Fibroblast of skin of right quadriceps (primary cell): ENCODE results near the gene FIGN.

Experiments
- DNase-seq: peaks from one replicate; pipeline ENCODE4 v3.0.0-alpha.2; 2013

Gene FIGN

DNA sequence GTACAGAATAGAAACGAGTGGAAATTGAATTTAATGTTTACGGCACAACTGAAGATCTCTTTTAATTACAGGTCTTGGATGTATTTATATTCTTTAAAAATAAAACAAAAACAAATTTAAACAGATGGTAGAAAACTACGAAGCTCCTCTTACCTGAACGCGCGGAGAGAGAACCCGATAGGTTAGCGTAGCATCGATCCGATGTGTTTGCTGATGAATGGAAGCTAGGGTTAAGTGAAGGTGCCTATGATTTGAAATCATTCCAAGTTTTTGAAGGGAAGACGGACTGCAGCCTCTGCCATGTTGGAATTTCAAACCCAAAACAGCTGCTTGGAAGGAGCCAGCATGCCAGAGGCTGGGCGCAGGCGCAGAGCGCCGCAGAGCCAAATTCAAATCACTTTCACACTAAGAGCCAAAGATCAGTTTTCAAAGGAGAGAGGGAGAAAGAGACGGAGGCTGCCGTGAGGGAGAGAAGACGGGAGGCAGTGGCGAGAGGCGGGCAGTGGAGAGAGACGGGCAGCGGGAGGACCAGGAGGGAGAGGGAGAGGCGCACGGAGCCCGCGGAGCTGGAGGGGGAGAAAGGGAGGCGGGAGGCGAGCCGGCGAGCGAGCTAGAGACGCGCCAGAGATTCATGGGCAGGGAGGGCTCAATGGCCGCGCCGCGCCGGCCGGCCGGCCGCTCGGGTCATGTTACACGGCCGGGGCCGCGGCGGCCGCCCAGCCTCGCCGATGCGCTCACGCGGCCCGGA lies at the start of gene FIGN:
Gene FIGN, minus strand, starts transcription at position 324 of the 748 bp plus-strand sequence. CDS start 1,081 bp downstream, outside the sequence.
- peak; percentile 82 for DNase-seq

- DNase-seq = no peak
Observed at GRCh38 chr2:163785162-163785561, 49.4 kb upstream of the FIGN start.

DNA sequence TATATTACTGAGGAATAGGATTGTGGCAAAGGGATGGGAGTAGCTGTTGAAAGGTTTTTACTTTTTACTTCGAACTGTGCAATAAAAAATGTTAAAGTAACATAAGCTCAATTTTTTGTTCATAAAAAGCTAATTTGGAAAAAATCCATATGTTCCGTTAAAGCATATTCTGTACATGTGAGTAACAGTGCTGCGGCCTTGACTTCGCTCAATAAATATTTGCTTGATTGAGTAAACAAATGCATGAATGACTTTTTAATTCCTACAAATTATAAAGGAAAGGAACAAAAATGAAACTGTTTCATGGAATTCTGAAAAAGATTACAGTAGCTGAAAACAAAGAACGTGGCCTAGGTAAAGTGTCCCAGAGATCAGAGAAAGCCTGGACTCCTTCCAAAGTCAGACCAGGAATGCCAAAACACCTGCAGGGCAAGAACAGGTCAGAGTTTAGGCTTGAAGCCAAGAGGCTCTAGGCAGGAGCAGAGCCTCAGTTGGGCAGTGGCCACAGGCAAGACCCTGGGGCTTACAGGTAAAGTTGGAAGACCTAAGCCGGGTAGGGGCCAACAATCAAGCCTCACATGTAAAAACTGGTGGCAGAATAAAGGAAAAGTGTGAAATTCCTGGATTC lies 44.3 kb upstream of the FIGN start:
- no peak for DNase-seq

GRCh38 chr2:163778045-163778781 lies 42.4 kb upstream of the FIGN start:
- DNase-seq = peak; percentile 96

GRCh38 chr2:163775304-163775703 lies 39.5 kb upstream of the FIGN start:
- peak; percentile 61 for DNase-seq

GRCh38 chr2:163774862-163775261 lies 39.1 kb upstream of the FIGN start:
- peak; percentile 83 for DNase-seq

DNA sequence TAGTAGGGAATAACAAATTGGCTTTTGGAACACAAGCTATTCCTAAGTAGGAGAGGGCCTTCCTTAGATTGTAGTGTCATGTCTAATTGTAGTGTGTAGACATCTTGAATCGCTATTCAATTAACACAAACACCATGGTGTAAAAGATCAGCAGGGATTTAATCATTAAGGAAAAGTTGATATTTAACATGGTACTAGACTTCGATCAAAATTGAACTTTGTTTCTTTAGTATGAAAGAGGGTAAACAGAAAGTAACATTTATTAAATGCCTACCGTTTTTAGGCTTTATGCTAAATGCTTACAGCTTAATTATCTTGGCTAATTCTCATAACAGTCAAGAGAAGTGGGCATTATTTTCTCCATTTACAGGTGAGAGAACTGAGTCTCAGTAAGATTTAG lies 37.5 kb upstream of the FIGN start:
- no peak for DNase-seq

DNA sequence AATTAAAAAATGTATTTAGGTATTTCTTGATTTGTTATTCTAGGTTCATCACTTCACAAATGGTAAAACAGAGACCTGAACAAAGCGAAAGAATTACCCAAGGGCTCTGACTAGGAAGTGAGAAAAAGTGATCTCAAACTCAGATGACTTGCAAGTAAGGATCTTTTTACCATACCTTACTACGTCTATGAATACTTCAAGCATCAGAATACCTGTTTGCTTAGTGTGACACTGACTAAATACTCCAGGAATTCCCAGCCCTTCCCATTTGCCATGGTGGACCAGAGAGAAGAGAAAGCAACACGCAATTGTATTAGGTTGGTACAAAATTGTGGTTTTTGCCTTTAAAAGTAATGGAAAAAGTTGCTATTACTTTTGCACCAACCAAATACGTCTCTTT lies 35.8 kb upstream of the FIGN start:
- DNase-seq = no peak

- DNase-seq = no peak
Observed at GRCh38 chr2:163768881-163769695, 33.3 kb upstream of the FIGN start.

- DNase-seq = no peak
Observed at GRCh38 chr2:163767097-163767496, 31.3 kb upstream of the FIGN start.

- no peak for DNase-seq
Observed at GRCh38 chr2:163764566-163764965, 28.8 kb upstream of the FIGN start.

DNA sequence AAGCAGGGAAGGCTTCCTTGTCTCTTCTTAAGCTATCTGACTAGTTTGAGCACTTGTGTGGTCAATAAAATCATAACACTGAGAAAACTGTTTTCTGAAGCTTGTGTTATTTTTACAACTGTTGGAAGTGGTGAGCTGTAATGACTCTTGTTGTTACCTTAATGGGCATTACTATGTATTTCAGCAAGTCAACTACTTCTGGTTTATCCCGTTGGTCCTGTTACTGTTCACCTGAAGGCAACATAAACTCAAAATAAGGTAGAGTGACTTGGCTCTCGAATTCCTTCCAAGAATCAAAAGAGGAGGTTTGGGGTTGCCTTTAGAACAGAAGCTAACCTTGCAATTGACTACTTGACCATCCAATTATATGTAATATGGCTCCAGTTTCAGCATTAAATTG lies 23.2 kb upstream of the FIGN start:
- DNase-seq = no peak

GRCh38 chr2:163757814-163758213 lies 22.0 kb upstream of the FIGN start:
- no peak for DNase-seq

- no peak for DNase-seq
Observed at GRCh38 chr2:163756588-163756987, 20.8 kb upstream of the FIGN start.

GRCh38 chr2:163755366-163755765 lies 19.6 kb upstream of the FIGN start:
- no peak for DNase-seq

GRCh38 chr2:163753726-163754125 lies 17.9 kb upstream of the FIGN start:
- no peak for DNase-seq

DNA sequence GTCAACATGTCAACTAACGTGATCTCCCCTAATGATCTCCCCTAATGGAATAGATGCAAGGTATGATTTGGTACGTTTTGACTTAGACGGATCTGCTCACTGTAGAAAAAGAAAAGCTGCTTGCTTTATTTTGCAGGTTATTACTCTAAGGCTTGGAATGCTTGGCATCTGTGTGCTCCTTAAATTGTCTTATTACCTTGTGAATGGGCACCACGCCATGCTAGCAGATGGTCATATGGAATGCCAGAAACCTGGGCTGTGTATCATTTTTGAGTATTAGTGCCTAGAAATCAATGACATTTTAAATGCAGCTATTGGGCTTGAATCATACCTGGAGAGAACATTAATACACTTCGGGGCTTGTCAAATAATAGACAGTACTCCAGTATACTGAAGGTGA lies 16.5 kb upstream of the FIGN start:
- DNase-seq = no peak

GRCh38 chr2:163751696-163752095 lies 15.9 kb upstream of the FIGN start:
- no peak for DNase-seq

- DNase-seq = no peak
Observed at GRCh38 chr2:163748420-163748819, 12.6 kb upstream of the FIGN start.

DNA sequence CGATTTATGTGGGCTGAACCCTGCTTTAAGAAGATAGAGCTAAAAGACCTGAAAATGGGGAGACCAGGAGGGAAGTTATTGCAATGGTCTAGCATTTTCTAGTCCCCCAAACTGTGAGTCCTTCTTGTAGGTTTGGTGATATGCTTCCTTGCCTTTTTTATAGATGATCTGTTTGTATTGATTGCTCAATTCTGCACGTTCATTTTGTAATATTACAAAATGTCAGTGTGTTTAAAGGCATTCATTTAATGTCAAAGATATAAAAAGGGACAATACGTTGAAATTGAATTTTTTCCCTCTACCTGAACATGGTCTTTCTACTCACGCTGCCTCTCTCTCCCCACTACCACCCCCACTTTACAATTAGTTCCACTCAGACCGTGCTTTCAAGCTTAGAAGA lies 5.6 kb upstream of the FIGN start:
- no peak for DNase-seq

- DNase-seq = no peak
Observed at GRCh38 chr2:163737563-163737962, 1.8 kb upstream of the FIGN start.

DNA sequence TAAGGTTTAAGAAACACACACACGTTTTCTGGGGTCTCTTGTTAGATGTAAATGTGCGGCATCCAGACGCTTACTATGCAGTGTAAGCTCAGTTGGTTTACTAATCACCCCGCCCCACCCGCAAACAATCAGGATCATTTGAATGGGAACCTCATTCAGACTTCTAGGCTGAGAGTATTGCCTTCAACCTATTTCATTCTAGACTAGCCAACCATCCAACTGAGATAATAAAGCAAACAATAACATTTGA lies 1.3 kb upstream of the FIGN start:
- DNase-seq = no peak

GRCh38 chr2:163736433-163737189 lies 803 bp upstream of the FIGN start:
- DNase-seq = peak; percentile 53
